Posterior vena cava (tissue), 2 donors: ENCODE results near the gene DNAAF5. TPM values are rescaled to one million over a fixed set of nuclear protein-coding genes. Genes with fewer than 3 reads are reported as not detected.

Source experiments
- DNase-seq: peaks from one replicate; pipeline ENCODE4 v3.0.0-alpha.2; 2020; ENCODE audit warnings: low spot score
- intact Hi-C, 2 donors: fragments of 100-400 bp; cut with DNase I; formaldehyde crosslinking; loops; one replicate each; pipeline versions ENCODE4 v1.14.1 to v1.14.2; 2022 to 2023
- total RNA-seq, 2 donors: library from RNA; stranded (reverse); fragmentation: NEBNext Ultra II Directional; extraction: Animal tissue kit (Norgen Biotek cat#: 25700); gene quantifications; one replicate each; pipeline ENCODE4 v1.2.1, GENCODE V29; 2021
- donor health status: DM: yes; HTN: yes; CAD: no.
- donor health status: DM: yes; HTN: yes; CAD: no.

The DNAAF5 gene
- total RNA-seq, 2 donors from 2014 or later, result 12.6 to 16.9 TPM

- no peak for DNase-seq
- intact Hi-C loops, result loop anchor here in 1 of 2 donors (5.0 kb wide), 1 partner anchor 256 kb away; the partner anchor contains the start of gene PDGFA
Observed at GRCh38 chr7:773622-773915, 47.1 kb downstream of the DNAAF5 start.

GRCh38 chr7:774161-775109 is 47.9 kb downstream of the DNAAF5 start:
- peak; percentile 89 for DNase-seq
- intact Hi-C loops, result loop anchor here (2.0 to 5.0 kb wide), 3 partner anchors 257 to 452 kb away; partner anchors contain the start of gene PDGFA (in 1 of the 2)

GRCh38 chr7:776381-776780 is 49.9 kb downstream of the DNAAF5 start:
- DNase-seq, result no peak
- intact Hi-C loops, result no loop called here

GRCh38 chr7:776992-777727 is 50.7 kb downstream of the DNAAF5 start:
- intact Hi-C loops, result loop anchor here in 1 of 2 donors (1.0 kb wide), 1 partner anchor 256 kb away; no protein-coding TSS in a partner anchor
- DNase-seq, result no peak

- DNase-seq, result no peak
- intact Hi-C loops, result loop anchor here in 1 of 2 donors (1.0 kb wide), 1 partner anchor 256 kb away; no protein-coding TSS in a partner anchor
Observed at GRCh38 chr7:777728-778078, 51.2 kb downstream of the DNAAF5 start.

- intact Hi-C loops, result no loop called here
Observed at GRCh38 chr7:778271-778967, 51.9 kb downstream of the DNAAF5 start.

GRCh38 chr7:778968-779451 is 52.5 kb downstream of the DNAAF5 start:
- no peak for DNase-seq
- intact Hi-C loops, result no loop called here

More at GRCh38 chr7:778271-778967, 51.9 kb downstream of the DNAAF5 start:
- DNase-seq, result no peak

- intact Hi-C loops, result no loop called here
Observed at GRCh38 chr7:779480-779879, 53.0 kb downstream of the DNAAF5 start.

GRCh38 chr7:780081-780480 is 53.6 kb downstream of the DNAAF5 start:
- no peak for DNase-seq
- intact Hi-C loops, result loop anchor here in 1 of 2 donors (10.0 kb wide), 1 partner anchor 175 kb away; the partner anchor contains the start of gene ADAP1

More at GRCh38 chr7:779480-779879, 53.0 kb downstream of the DNAAF5 start:
- DNase-seq, result no peak

GRCh38 chr7:780516-780915 is 54.0 kb downstream of the DNAAF5 start:
- intact Hi-C loops, result loop anchor here in 1 of 2 donors (10.0 kb wide), 1 partner anchor 174 kb away; the partner anchor contains the start of gene ADAP1
- no peak for DNase-seq

- no peak for DNase-seq
- intact Hi-C loops, result loop anchor here in 1 of 2 donors (10.0 kb wide), 1 partner anchor 173 kb away; the partner anchor contains the start of gene ADAP1
Observed at GRCh38 chr7:781186-781849, 54.8 kb downstream of the DNAAF5 start.

GRCh38 chr7:781936-782529 is 55.5 kb downstream of the DNAAF5 start:
- DNase-seq, result no peak
- intact Hi-C loops, result loop anchor here in 1 of 2 donors (10.0 kb wide), 1 partner anchor 173 kb away; the partner anchor contains the start of gene ADAP1

GRCh38 chr7:782718-783449 is 56.4 kb downstream of the DNAAF5 start:
- intact Hi-C loops, result loop anchor here in 1 of 2 donors (10.0 kb wide), 1 partner anchor 172 kb away; the partner anchor contains the start of gene ADAP1
- no peak for DNase-seq

GRCh38 chr7:783556-784490 is 57.3 kb downstream of the DNAAF5 start:
- intact Hi-C loops, result loop anchor here in 1 of 2 donors (10.0 kb wide), 1 partner anchor 171 kb away; the partner anchor contains the start of gene ADAP1
- no peak for DNase-seq

GRCh38 chr7:784971-785370 is 58.5 kb downstream of the DNAAF5 start:
- intact Hi-C loops, result loop anchor here (5.0 to 10.0 kb wide), 4 partner anchors 42 to 170 kb away; partner anchors contain the start of gene ADAP1 (in 1 of the 2)
- DNase-seq, result no peak

GRCh38 chr7:785416-785815 is 58.9 kb downstream of the DNAAF5 start:
- DNase-seq, result no peak
- intact Hi-C loops, result loop anchor here (5.0 to 10.0 kb wide), 4 partner anchors 42 to 169 kb away; partner anchors contain the start of gene ADAP1 (in 1 of the 2)
